ENCODE results near the gene BMPR1B.

DNA sequence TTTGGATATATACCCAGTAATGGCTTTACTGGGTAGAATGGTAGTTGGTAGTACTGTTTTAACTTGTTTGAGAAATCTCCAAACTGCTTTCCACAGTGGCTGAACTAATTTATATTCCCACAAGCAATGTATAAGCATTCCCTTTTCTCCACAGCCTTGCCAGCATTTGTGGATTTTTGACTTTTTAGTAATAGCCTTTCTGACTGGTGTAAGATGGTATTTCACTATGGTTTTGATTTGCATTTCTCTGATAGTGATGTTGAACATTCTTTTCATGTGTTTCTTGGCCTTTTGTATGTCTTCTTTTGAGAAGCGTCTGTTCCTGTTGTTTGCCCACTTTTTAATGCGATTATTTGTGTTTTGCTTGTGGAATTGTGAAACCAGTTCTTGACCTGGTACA, 290.5 kb downstream of the BMPR1B start:
- TF ChIP-seq GABPA (IDR thresholded peaks at IDR 0.05; ENCODE audit: low read depth), result no peak
- TF ChIP-seq, protein P1, sequence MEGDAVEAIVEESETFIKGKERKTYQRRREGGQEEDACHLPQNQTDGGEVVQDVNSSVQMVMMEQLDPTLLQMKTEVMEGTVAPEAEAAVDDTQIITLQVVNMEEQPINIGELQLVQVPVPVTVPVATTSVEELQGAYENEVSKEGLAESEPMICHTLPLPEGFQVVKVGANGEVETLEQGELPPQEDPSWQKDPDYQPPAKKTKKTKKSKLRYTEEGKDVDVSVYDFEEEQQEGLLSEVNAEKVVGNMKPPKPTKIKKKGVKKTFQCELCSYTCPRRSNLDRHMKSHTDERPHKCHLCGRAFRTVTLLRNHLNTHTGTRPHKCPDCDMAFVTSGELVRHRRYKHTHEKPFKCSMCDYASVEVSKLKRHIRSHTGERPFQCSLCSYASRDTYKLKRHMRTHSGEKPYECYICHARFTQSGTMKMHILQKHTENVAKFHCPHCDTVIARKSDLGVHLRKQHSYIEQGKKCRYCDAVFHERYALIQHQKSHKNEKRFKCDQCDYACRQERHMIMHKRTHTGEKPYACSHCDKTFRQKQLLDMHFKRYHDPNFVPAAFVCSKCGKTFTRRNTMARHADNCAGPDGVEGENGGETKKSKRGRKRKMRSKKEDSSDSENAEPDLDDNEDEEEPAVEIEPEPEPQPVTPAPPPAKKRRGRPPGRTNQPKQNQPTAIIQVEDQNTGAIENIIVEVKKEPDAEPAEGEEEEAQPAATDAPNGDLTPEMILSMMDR (IDR thresholded peaks at IDR 0.05; ENCODE audit: insufficient read depth, low read length), result no peak
- TF ChIP-seq, protein P2, sequence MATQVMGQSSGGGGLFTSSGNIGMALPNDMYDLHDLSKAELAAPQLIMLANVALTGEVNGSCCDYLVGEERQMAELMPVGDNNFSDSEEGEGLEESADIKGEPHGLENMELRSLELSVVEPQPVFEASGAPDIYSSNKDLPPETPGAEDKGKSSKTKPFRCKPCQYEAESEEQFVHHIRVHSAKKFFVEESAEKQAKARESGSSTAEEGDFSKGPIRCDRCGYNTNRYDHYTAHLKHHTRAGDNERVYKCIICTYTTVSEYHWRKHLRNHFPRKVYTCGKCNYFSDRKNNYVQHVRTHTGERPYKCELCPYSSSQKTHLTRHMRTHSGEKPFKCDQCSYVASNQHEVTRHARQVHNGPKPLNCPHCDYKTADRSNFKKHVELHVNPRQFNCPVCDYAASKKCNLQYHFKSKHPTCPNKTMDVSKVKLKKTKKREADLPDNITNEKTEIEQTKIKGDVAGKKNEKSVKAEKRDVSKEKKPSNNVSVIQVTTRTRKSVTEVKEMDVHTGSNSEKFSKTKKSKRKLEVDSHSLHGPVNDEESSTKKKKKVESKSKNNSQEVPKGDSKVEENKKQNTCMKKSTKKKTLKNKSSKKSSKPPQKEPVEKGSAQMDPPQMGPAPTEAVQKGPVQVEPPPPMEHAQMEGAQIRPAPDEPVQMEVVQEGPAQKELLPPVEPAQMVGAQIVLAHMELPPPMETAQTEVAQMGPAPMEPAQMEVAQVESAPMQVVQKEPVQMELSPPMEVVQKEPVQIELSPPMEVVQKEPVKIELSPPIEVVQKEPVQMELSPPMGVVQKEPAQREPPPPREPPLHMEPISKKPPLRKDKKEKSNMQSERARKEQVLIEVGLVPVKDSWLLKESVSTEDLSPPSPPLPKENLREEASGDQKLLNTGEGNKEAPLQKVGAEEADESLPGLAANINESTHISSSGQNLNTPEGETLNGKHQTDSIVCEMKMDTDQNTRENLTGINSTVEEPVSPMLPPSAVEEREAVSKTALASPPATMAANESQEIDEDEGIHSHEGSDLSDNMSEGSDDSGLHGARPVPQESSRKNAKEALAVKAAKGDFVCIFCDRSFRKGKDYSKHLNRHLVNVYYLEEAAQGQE (IDR thresholded peaks at IDR 0.05; ENCODE audit: insufficient replicate concordance, low read depth), result no peak

Measured in HL-60 (cell line).